ENCODE data around the gene ARHGEF10L.

GRCh38 chr1:17729909-17730308 is 190.4 kb downstream of the ARHGEF10L start:
- TF ChIP-seq GATA3 (IDR thresholded peaks at IDR 0.05; ENCODE audit: low read depth, low read length) (no peak), GATA2 (IDR thresholded peaks at IDR 0.05; ENCODE audit: low read depth, low read length) (no peak)

All from SH-SY5Y (cell line).